HepG2 (cell line): ENCODE data around the gene MED13L. TPM values are rescaled to one million over a fixed set of nuclear protein-coding genes. Genes with fewer than 3 reads are reported as not detected.

Experiments used
- ATAC-seq: fragments of 200-7000 bp; cut with Tn5 transposase; 3 replicates; pipeline ENCODE4 v1.9.1; 2020; ENCODE audit warnings: mild to moderate bottlenecking, moderate library complexity
- BruUV-seq: library from RNA; stranded (reverse); fragments of 400-500 nt; replicated peaks from 2 replicates; lab custom pipeline; 2021; lab: Mats Ljungman, UMichigan
- CTCF ChIA-PET: fragments of 300-600 bp; formaldehyde crosslinking; extraction: SDS; loops from one replicate; lab custom pipeline; 2021; ENCODE audit warnings: low total read pairs, inconsistent platforms, low intra/inter-chr PET ratio; lab: Yijun Ruan, JAX
- POLR2A ChIA-PET: fragments of 350-600 bp; sonication (Branson Sonifier 250); formaldehyde crosslinking; loops from one replicate; lab custom pipeline; 2020; ENCODE audit warnings: antibody characterized with exemption, inconsistent platforms; lab: Yijun Ruan, JAX
- DNase-seq: peaks from one replicate; pipeline ENCODE4 v3.0.0-alpha.2; 2015; ENCODE audit warnings: low spot score
- FAIRE-seq: peaks from 3 replicates; lab custom pipeline; 2011; peaks lifted over from hg19 to GRCh38; lab: Jason Lieb, UNC
- H2AFZ ChIP-seq: one replicate; pipeline ENCODE4 v1.6.1; 2011; ENCODE audit warnings: low read length, inconsistent platforms
- H3K27ac ChIP-seq: fragments of 300-600 bp; 3 replicates; pipeline ENCODE4 v1.8.0; 2011; ENCODE audit warnings: mixed run types, mild to moderate bottlenecking, mixed read lengths, low read length, inconsistent platforms; ENCODE audit not compliant: insufficient read depth; ENCODE audit errors: extremely low read length
- H3K27me3 ChIP-seq, 2 experiments: fragments of 200-600 bp in 1 of 2; 2 replicates in 1 of 2; 3 replicates in 1 of 2; pipeline versions ENCODE4 v1.6.0 to v1.8.0; 2011; ENCODE audit warnings: low read length in 2 of 2, mild to moderate bottlenecking in 2 of 2, moderate library complexity in 2 of 2, inconsistent platforms in 1 of 2; ENCODE audit not compliant: insufficient read depth in 2 of 2, control insufficient read depth in 1 of 2
- H3K36me3 ChIP-seq, 2 experiments: fragments of 200-600 bp in 1 of 2; replicated peaks in 1 of 2; 2 replicates in 1 of 2; 3 replicates in 1 of 2; pipeline versions ENCODE4 v1.5.1 to v1.8.0; 2011; ENCODE audit warnings: low read length in 2 of 2, inconsistent platforms in 1 of 2; ENCODE audit not compliant: insufficient read depth in 2 of 2, control insufficient read depth in 1 of 2
- H3K4me1 ChIP-seq: 2 replicates; pipeline ENCODE4 v1.5.1; 2012; ENCODE audit warnings: low read length, inconsistent platforms; ENCODE audit not compliant: insufficient read depth
- H3K4me2 ChIP-seq: 2 replicates; pipeline ENCODE4 v1.6.0; 2011; ENCODE audit warnings: low read depth, low read length, inconsistent platforms
- H3K4me3 ChIP-seq, 3 experiments: fragments of 200-600 bp in 1 of 3; sonication (generic), shearing (Covaris generic) in 1 of 3; replicated peaks in 1 of 3; 2 replicates each; pipeline ENCODE4 v1.5.1; 2011 to 2016; ENCODE audit warnings: low read length in 3 of 3, inconsistent platforms in 2 of 3, low read depth in 2 of 3, mild to moderate bottlenecking in 2 of 3, control low read depth in 1 of 3, mixed read lengths in 1 of 3; ENCODE audit not compliant: insufficient read depth in 1 of 3
- H3K79me2 ChIP-seq: one replicate; pipeline ENCODE4 v1.6.1; 2011; ENCODE audit warnings: low read length, inconsistent platforms; ENCODE audit not compliant: insufficient read depth
- H3K9ac ChIP-seq: 2 replicates; pipeline ENCODE4 v1.6.0; 2011; ENCODE audit warnings: mild to moderate bottlenecking, low read depth, low read length, inconsistent platforms; ENCODE audit not compliant: insufficient read depth
- H3K9me3 ChIP-seq: 2 replicates; pipeline ENCODE4 v1.5.1; 2012; ENCODE audit warnings: mild to moderate bottlenecking, low read length
- H4K20me1 ChIP-seq: 2 replicates; pipeline ENCODE4 v1.6.0; 2011; ENCODE audit warnings: inconsistent platforms, mild to moderate bottlenecking, low read length, moderate library complexity; ENCODE audit not compliant: insufficient read depth
- ASH2L ChIP-seq: fragments of 300-600, 200-600 bp; sonication (generic); IDR thresholded peaks from 2 replicates; pipeline ENCODE4 v1.7.0; 2017; ENCODE audit warnings: low read depth, mild to moderate bottlenecking, moderate library complexity, mixed read lengths, low read length; ENCODE audit not compliant: insufficient read length
- CBX1 ChIP-seq: IDR thresholded peaks from one replicate; pipeline ENCODE4 v1.6.1; 2016; ENCODE audit warnings: antibody characterized with exemption, low read depth
- CC2D1A ChIP-seq: sonication (generic); formaldehyde crosslinking; IDR thresholded peaks from 2 replicates; pipeline ENCODE4 v1.8.1; 2023; ENCODE audit warnings: mild to moderate bottlenecking, missing genetic modification reagents
- GATAD1 ChIP-seq: IDR thresholded peaks from 2 replicates; pipeline ENCODE4 v1.6.1; 2016; ENCODE audit warnings: missing genetic modification reagents, missing compliant biosample characterization
- GLMP ChIP-seq: sonication (generic); formaldehyde crosslinking; IDR thresholded peaks from 2 replicates; pipeline ENCODE4 v1.9.0; 2021; ENCODE audit warnings: missing genetic modification reagents, mild to moderate bottlenecking, borderline replicate concordance
- ZFP37 ChIP-seq: sonication (generic); formaldehyde crosslinking; IDR thresholded peaks from 2 replicates; pipeline ENCODE4 v1.4.0; 2020; ENCODE audit warnings: missing genetic modification reagents, borderline replicate concordance
- ZNF225 ChIP-seq: sonication (generic); formaldehyde crosslinking; IDR thresholded peaks from 2 replicates; pipeline ENCODE4 v1.4.0; 2020; ENCODE audit warnings: mild to moderate bottlenecking, missing genetic modification reagents
- ZNF484 ChIP-seq: sonication (generic); formaldehyde crosslinking; IDR thresholded peaks from 2 replicates; pipeline ENCODE4 v1.5.1; 2020; ENCODE audit warnings: mild to moderate bottlenecking, low read depth, missing genetic modification reagents, borderline replicate concordance
- WGBS: methylation state at CpG from one replicate; pipeline ENCODE4 v1.1.6; 2017; ENCODE audit warnings: low lambda C conversion rate; 5-methylcytosine and 5-hydroxymethylcytosine counted together
- in situ Hi-C: cut with HindIII; loops from 2 replicates; pipeline ENCODE4 v1.10.0; 2017; ENCODE audit warnings: low pct_unique_long_range_greater_than_20kb; ENCODE audit not compliant: extremely low pct_ligation_motif_present
- intact Hi-C: fragments of 100-400 bp; cut with micrococcal nuclease; formaldehyde crosslinking; loops from one replicate; pipeline ENCODE4 v1.10.0; 2022; ENCODE audit not compliant: unreplicated experiment
- polyA plus RNA-seq, 8 experiments: library from polyadenylated mRNA; depleted of rRNA in 3 of 8; stranded (reverse) in 7 of 8; unstranded in 1 of 8; fragments of >200 nt; fragmentation: Illumina TruSeq in 4 of 8; extraction: Trizol in 4 of 8; gene quantifications; 2 replicates each; pipeline versions ENCODE4 v1.2.1 to v1.2.3, GENCODE V29; 2011 to 2016; ENCODE audit warnings: low read depth in 4 of 8, missing spikeins in 1 of 8, mixed read lengths in 1 of 8; ENCODE audit not compliant: insufficient read depth in 1 of 8
- total RNA-seq, 5 experiments: library from RNA; depleted of rRNA; stranded (reverse); fragments of >200 nt; fragmentation: Illumina TruSeq; extraction: Trizol; gene quantifications; 2 replicates each; pipeline ENCODE4 v1.2.3, GENCODE V29; 2016; ENCODE audit warnings: low read depth in 1 of 5
- TF ChIP-seq, protein P1 (sequence below): sonication (generic); formaldehyde crosslinking; IDR thresholded peaks from 2 replicates; pipeline ENCODE4 v1.4.0; 2020; ENCODE audit warnings: mild to moderate bottlenecking, missing genetic modification reagents

Gene MED13L
- total and polyA plus RNA-seq, 2 of the 13 experiments (the other 11 are each of a cell fraction or from before 2014, with no cell fraction given) = 24.8 to 38.9 TPM

GRCh38 chr12:116000252-116000651, 277.2 kb downstream of the MED13L start:
- ATAC-seq = no peak
- H3K4me2 ChIP-seq = no peak overlapping the region
- no peaks in the 10 kb centered on the region for H3K9me3 ChIP-seq
- TF ChIP-seq, protein P1, sequence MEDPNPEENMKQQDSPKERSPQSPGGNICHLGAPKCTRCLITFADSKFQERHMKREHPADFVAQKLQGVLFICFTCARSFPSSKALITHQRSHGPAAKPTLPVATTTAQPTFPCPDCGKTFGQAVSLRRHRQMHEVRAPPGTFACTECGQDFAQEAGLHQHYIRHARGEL (CRISPR knock-in tag) = no peak
- no peak for TF ChIP-seq GLMP (CRISPR knock-in tag)
- TF ChIP-seq CBX1 = no peak
- TF ChIP-seq ASH2L = no peak
- TF ChIP-seq GATAD1 (CRISPR knock-in tag) = no peak
- TF ChIP-seq ZNF484 = no peak
- no peak for TF ChIP-seq ZNF225
- no peak for TF ChIP-seq CC2D1A (CRISPR knock-in tag)
- TF ChIP-seq ZFP37 (CRISPR knock-in tag) = no peak
- H3K9ac ChIP-seq = no peak overlapping the region
- H3K27me3 ChIP-seq = no peaks in the 10 kb centered on the region
- no peaks in the 10 kb centered on the region for H3K4me1 ChIP-seq
- intact Hi-C loops = no loop called here
- POLR2A ChIA-PET = no interaction called here
- no peak overlapping the region for H3K27ac ChIP-seq
- WGBS = 90% methylated on average over 5 of the region's 5 CpGs
- in situ Hi-C loops = no loop called here
- CTCF ChIA-PET = no interaction called here
- no peaks in the 10 kb centered on the region for H4K20me1 ChIP-seq
- FAIRE-seq = no peak
- BruUV-seq = no TSS peak
- no peaks in the 10 kb centered on the region for H3K79me2 ChIP-seq
- DNase-seq = no peak
- peaks cover 11 to 37% of the 10 kb centered on the region in 2 experiments for H3K36me3 ChIP-seq
- H3K4me3 ChIP-seq = no peak overlapping the region
- no peak overlapping the region for H2AFZ ChIP-seq
